Parathyroid adenoma (tissue), 2 donors: Measurements from ENCODE around the gene PCARE.

ENCODE experiments used
- H2AFZ ChIP-seq: fragments of 300-600 bp; sonication (generic); one replicate; pipeline ENCODE4 v1.7.0; 2017; ENCODE audit warnings: antibody characterized with exemption, mild to moderate bottlenecking
- H3K27ac ChIP-seq: fragments of 300-600 bp; sonication (generic); one replicate; pipeline ENCODE4 v1.7.0; 2017
- H3K27me3 ChIP-seq: fragments of 300-600 bp; sonication (generic); one replicate; pipeline ENCODE4 v1.7.0; 2017; ENCODE audit warnings: low read length; ENCODE audit not compliant: control insufficient read depth, insufficient read depth
- H3K36me3 ChIP-seq: fragments of 300-600 bp; sonication (generic); one replicate; pipeline ENCODE4 v1.7.0; 2017; ENCODE audit warnings: low read length; ENCODE audit not compliant: control insufficient read depth, insufficient read depth
- H3K4me1 ChIP-seq: fragments of 300-600 bp; sonication (generic); one replicate; pipeline ENCODE4 v1.7.0; 2017; ENCODE audit warnings: control low read depth
- H3K4me2 ChIP-seq: fragments of 300-600 bp; sonication (generic); one replicate; pipeline ENCODE4 v1.7.0; 2017; ENCODE audit warnings: low read length
- H3K4me3 ChIP-seq: fragments of 300-600 bp; sonication (generic); one replicate; pipeline ENCODE4 v1.7.0; 2017; ENCODE audit warnings: low read depth, low read length
- H3K79me2 ChIP-seq: fragments of 300-600 bp; sonication (generic); one replicate; pipeline ENCODE4 v1.7.0; 2017; ENCODE audit warnings: control low read depth
- H3K9ac ChIP-seq: fragments of 300-600 bp; sonication (generic); one replicate; pipeline ENCODE4 v1.7.0; 2017; ENCODE audit warnings: mild to moderate bottlenecking
- H3K9me3 ChIP-seq: fragments of 300-600 bp; sonication (generic); one replicate; pipeline ENCODE4 v1.7.0; 2017; ENCODE audit warnings: low read length; ENCODE audit not compliant: control insufficient read depth
- TF ChIP-seq, protein P1 (sequence below): fragments of 300-600 bp; sonication (generic); IDR thresholded peaks from one replicate; pipeline ENCODE4 v1.7.0; 2017; ENCODE audit warnings: antibody characterized with exemption, mild to moderate bottlenecking
- donor health status: primary hyperparathyroidism.

PCARE gene

DNA sequence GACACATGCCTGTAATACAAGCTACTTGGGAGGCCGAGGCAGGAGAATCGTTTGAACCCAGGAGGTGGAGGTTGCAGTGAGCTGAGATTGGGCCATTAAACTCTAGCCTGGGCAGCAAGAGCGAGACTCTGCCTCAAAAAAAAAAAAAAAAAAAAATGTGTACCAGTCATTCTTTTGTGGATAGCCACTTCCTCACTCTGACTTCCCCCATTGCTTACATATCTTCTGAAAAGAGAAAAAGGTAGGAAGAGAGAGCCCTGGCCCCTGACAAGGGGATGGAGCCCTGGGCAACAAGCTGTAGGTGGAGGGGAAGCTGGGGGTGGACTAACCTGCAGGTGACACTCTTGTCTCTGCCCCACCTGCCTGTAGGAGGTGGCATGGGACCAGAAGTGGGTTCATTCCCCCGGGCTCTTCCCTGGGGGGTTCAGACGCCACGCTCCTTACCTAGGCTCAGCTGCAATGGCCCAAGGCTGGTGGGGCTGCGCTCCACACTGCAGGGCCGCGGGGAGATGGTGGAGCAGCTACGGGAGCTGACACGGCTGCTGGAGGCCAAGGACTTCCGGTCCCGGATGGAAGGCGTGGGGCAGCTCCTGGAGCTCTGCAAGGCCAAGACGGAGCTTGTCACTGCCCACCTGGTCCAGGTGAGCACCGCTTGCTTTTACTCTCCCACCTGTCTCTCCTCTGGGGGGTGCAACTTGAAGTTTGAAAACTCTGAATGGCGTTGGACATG, 39.1 kb downstream of the PCARE start:
- H3K36me3 ChIP-seq: no peaks in the 10 kb centered on the region

DNA sequence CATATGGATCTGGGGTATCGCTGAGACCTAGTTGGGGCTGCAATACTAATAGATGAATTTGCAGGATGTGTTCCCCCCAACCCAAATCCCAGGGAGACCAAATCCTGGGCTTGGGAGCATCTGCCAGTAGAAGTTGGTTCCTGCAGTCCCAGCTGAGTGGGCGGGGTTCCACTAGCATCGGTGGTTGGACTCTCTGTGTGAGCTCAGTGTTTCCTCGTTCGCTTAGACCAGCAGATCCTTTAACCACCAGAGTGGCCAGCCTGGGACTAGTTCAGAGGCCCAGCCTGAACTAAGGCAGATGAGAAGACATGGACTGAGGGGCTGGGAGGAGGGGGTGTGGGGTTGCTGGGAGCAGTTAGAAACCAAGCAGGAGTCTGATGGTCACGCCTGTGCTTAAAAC, 40.7 kb downstream of the PCARE start:
- Histone ChIP-seq H3K27ac (no peak overlapping the region), H3K79me2 (no peaks in the 10 kb centered on the region), H3K27me3 (no peaks in the 10 kb centered on the region), H3K36me3 (no peaks in the 10 kb centered on the region), H3K4me3 (no peak overlapping the region), H3K4me1 (no peaks in the 10 kb centered on the region), H3K9me3 (no peaks in the 10 kb centered on the region), H2AFZ (no peak overlapping the region), H3K9ac (no peak overlapping the region), H3K4me2 (no peak overlapping the region)
- TF ChIP-seq, protein P1, sequence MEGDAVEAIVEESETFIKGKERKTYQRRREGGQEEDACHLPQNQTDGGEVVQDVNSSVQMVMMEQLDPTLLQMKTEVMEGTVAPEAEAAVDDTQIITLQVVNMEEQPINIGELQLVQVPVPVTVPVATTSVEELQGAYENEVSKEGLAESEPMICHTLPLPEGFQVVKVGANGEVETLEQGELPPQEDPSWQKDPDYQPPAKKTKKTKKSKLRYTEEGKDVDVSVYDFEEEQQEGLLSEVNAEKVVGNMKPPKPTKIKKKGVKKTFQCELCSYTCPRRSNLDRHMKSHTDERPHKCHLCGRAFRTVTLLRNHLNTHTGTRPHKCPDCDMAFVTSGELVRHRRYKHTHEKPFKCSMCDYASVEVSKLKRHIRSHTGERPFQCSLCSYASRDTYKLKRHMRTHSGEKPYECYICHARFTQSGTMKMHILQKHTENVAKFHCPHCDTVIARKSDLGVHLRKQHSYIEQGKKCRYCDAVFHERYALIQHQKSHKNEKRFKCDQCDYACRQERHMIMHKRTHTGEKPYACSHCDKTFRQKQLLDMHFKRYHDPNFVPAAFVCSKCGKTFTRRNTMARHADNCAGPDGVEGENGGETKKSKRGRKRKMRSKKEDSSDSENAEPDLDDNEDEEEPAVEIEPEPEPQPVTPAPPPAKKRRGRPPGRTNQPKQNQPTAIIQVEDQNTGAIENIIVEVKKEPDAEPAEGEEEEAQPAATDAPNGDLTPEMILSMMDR: no peak

More for the DNA sequence above, 39.1 kb downstream of the PCARE start:
- no peaks in the 10 kb centered on the region for H3K4me1 ChIP-seq
- H3K9ac ChIP-seq: no peak overlapping the region
- no peak overlapping the region for H3K27ac ChIP-seq
- no peak overlapping the region for H3K4me3 ChIP-seq
- no peaks in the 10 kb centered on the region for H3K9me3 ChIP-seq
- no peaks in the 10 kb centered on the region for H3K27me3 ChIP-seq
- no peaks in the 10 kb centered on the region for H3K79me2 ChIP-seq
- TF ChIP-seq, protein P1: no peak
- no peak overlapping the region for H3K4me2 ChIP-seq
- H2AFZ ChIP-seq: no peak overlapping the region

DNA sequence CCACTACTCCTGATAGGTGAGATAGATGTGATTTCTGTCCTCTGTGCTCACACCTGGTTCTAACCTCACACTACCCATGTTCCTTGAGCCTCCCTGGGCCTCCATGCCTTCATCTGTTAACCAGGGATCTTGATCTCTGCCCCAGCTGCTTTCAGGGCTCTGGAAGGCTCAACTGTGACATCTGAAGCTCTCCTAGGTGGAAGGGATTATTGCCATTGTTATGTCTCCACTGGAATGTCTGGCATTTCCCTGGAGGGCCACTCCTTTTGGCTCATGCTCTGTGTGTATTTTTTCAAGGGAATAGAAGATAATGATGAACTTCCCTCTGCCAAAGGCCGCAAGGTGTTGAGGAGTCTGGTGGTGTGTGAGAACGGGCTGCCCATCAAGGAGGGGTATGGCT, 41.2 kb downstream of the PCARE start:
- Histone ChIP-seq H3K4me3 (no peak overlapping the region), H3K4me2 (no peak overlapping the region), H3K4me1 (no peaks in the 10 kb centered on the region), H2AFZ (no peak overlapping the region), H3K27me3 (no peaks in the 10 kb centered on the region), H3K36me3 (no peaks in the 10 kb centered on the region), H3K9ac (no peak overlapping the region), H3K9me3 (no peaks in the 10 kb centered on the region), H3K27ac (no peak overlapping the region), H3K79me2 (no peaks in the 10 kb centered on the region)
- TF ChIP-seq, protein P1: no peak

DNA sequence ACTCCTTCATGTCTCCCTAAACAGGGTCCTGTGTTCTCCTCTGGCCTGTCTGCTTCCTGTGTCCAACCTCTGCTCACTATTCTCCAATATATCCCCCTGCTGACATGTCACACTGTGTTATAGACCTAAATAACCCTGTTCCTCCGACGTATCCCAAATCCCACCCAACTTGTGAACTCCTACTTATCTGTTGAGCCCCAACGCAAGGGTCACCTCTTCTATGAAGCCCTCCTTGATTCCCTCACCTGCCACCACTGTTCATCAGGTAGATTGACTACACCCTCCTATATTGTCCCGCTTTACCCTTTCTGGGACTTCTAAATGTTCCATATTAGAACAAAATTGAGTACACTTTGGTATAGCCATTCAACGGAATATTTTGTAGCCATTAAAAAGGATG, 42.1 kb downstream of the PCARE start:
- H3K4me2 ChIP-seq: no peak overlapping the region
- H3K36me3 ChIP-seq: no peaks in the 10 kb centered on the region
- H3K9me3 ChIP-seq: no peaks in the 10 kb centered on the region
- H3K79me2 ChIP-seq: no peaks in the 10 kb centered on the region
- H3K4me3 ChIP-seq: no peak overlapping the region
- no peaks in the 10 kb centered on the region for H3K4me1 ChIP-seq
- TF ChIP-seq, protein P1: no peak
- no peak overlapping the region for H3K9ac ChIP-seq
- H2AFZ ChIP-seq: no peak overlapping the region
- H3K27ac ChIP-seq: no peak overlapping the region
- no peaks in the 10 kb centered on the region for H3K27me3 ChIP-seq

DNA sequence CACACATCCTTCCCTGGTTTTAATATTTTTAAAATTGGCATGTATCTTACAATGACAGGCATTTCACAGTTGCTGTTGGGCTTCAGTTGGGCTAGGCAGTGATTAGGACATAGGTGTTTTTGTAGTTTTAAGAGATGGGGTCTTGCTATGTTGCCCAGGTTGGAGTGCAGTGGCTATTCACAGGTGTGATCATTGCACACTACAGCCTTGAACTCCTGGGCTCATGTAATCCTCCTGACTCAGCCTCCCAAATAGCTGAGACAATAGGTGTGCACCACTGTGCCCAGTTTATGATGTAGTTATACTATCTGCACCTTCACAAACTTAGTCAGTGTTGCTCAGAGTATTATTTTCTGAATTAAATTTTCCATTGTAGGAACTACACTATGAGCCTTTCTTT, 43.3 kb downstream of the PCARE start:
- Histone ChIP-seq H3K9ac (no peak overlapping the region), H3K4me1 (no peaks in the 10 kb centered on the region), H3K27ac (no peak overlapping the region), H3K9me3 (no peaks in the 10 kb centered on the region), H3K36me3 (no peaks in the 10 kb centered on the region), H3K4me3 (no peak overlapping the region), H3K4me2 (no peak overlapping the region), H2AFZ (no peak overlapping the region), H3K27me3 (no peaks in the 10 kb centered on the region), H3K79me2 (no peaks in the 10 kb centered on the region)
- TF ChIP-seq, protein P1: no peak
